A549 (cell line): Measurements from ENCODE around the gene ACTR8.

ENCODE experiments used
- CEBPB ChIP-seq, 2 experiments: fragments of >200 bp in 1 of 2; sonication (Bioruptor Twin) in 1 of 2; formaldehyde crosslinking in 1 of 2; IDR thresholded peaks; 2 replicates each; pipeline ENCODE4 v1.6.1; 2012 to 2016
- KDM5A ChIP-seq: fragments of 200-600 bp; sonication (generic); IDR thresholded peaks from 2 replicates; pipeline ENCODE4 v1.6.1; 2016; ENCODE audit warnings: antibody characterized with exemption, mild to moderate bottlenecking
- PHF8 ChIP-seq: fragments of 200-600 bp; sonication (generic); IDR thresholded peaks from 2 replicates; pipeline ENCODE4 v1.6.1; 2016; ENCODE audit warnings: low read depth, mild to moderate bottlenecking, antibody characterized with exemption, moderate library complexity, borderline replicate concordance
- POLR2A ChIP-seq: IDR thresholded peaks from 2 replicates; pipeline ENCODE4 v1.6.1; 2012; ENCODE audit warnings: mild to moderate bottlenecking, low read length
- TF ChIP-seq, protein P1 (sequence below): fragments of >200 bp; sonication (Bioruptor Twin); formaldehyde crosslinking; IDR thresholded peaks from 3 replicates; pipeline ENCODE4 v1.5.1; 2016
- TF ChIP-seq, protein P2 (sequence below): fragments of 150-350 bp; IDR thresholded peaks from 2 replicates; pipeline ENCODE4 v1.6.1; 2014; ENCODE audit warnings: low read depth, mild to moderate bottlenecking, low read length

DNA sequence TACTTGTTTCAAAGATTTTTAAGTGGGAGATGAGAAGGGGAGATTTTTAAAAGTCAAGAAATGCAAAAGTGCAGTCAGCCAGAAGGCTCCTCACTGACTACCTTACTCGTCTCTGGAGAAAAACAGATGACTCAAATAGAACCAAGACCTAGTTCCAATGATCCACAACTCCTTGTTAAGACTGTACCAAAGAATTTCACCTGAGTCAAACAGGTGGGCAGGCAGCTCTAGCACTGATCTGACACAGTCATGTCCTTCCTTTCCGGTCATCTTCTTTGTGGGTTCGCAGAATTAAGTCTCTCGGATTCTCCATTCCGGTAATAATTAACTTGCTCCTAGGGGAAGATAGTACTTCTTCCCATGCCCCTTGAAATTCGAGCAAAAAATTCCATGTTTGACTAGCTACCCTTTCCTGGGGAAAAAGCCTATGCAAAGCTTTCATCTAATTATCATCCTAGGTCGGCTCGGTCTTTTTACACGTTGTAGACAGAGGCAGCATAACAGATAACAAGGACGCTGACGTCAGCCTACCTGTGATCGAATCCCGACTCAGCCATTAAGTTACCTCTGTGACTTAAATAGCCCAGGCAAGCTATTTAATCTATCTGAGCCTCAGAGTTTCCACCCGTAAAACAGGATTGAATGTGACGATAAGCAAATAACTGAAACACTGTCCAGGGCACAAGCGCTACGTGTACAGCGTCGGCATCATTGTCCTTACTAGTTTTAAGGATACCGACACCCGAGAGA lies 8.9 kb upstream of the ACTR8 start:
- TF ChIP-seq PHF8 = no peak
- TF ChIP-seq, protein P1, sequence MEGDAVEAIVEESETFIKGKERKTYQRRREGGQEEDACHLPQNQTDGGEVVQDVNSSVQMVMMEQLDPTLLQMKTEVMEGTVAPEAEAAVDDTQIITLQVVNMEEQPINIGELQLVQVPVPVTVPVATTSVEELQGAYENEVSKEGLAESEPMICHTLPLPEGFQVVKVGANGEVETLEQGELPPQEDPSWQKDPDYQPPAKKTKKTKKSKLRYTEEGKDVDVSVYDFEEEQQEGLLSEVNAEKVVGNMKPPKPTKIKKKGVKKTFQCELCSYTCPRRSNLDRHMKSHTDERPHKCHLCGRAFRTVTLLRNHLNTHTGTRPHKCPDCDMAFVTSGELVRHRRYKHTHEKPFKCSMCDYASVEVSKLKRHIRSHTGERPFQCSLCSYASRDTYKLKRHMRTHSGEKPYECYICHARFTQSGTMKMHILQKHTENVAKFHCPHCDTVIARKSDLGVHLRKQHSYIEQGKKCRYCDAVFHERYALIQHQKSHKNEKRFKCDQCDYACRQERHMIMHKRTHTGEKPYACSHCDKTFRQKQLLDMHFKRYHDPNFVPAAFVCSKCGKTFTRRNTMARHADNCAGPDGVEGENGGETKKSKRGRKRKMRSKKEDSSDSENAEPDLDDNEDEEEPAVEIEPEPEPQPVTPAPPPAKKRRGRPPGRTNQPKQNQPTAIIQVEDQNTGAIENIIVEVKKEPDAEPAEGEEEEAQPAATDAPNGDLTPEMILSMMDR = no peak
- no peak for TF ChIP-seq KDM5A
- TF ChIP-seq, protein P2, sequence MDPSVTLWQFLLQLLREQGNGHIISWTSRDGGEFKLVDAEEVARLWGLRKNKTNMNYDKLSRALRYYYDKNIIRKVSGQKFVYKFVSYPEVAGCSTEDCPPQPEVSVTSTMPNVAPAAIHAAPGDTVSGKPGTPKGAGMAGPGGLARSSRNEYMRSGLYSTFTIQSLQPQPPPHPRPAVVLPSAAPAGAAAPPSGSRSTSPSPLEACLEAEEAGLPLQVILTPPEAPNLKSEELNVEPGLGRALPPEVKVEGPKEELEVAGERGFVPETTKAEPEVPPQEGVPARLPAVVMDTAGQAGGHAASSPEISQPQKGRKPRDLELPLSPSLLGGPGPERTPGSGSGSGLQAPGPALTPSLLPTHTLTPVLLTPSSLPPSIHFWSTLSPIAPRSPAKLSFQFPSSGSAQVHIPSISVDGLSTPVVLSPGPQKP = no peak
- no peak for TF ChIP-seq POLR2A
- TF ChIP-seq CEBPB (IDR thresholded peaks at IDR 0.05) = no peak
